ENCODE measurements around the gene DNAJC13.

- TF ChIP-seq CTCF (IDR thresholded peaks at IDR 0.05; ENCODE audit: borderline replicate concordance, extremely low read depth, low read length, poor library complexity, severe bottlenecking) = no peak
- no peak for TF ChIP-seq EZH2 (IDR thresholded peaks at IDR 0.05; ENCODE audit: borderline replicate concordance, low read depth, low read length, severe bottlenecking)
Observed at GRCh38 chr3:132538072-132538471, 120.8 kb downstream of the DNAJC13 start.
